Upper lobe of right lung (tissue), 1 donor: ENCODE results near the gene PPP1R1C. TPM values are rescaled to one million over a fixed set of nuclear protein-coding genes. Genes with fewer than 3 reads are reported as not detected.

Source experiments
- ATAC-seq: fragments of 200-7000 bp; cut with Tn5 transposase; one replicate; pipeline ENCODE4 v1.9.1; 2020; ENCODE audit warnings: mild to moderate bottlenecking, moderate library complexity
- DNase-seq: peaks from one replicate; pipeline ENCODE4 v3.0.0-alpha.2; 2020
- H3K27ac ChIP-seq: fragments of 200-600 bp; one replicate; pipeline ENCODE4 v1.8.0; 2022
- H3K27me3 ChIP-seq: fragments of 200-600 bp; one replicate; pipeline ENCODE4 v1.8.0; 2022; ENCODE audit warnings: mild to moderate bottlenecking
- H3K36me3 ChIP-seq: fragments of 200-600 bp; one replicate; pipeline ENCODE4 v1.8.0; 2022
- H3K4me1 ChIP-seq: fragments of 200-600 bp; one replicate; pipeline ENCODE4 v1.8.0; 2022
- H3K4me3 ChIP-seq: fragments of 200-600 bp; one replicate; pipeline ENCODE4 v1.8.0; 2022; ENCODE audit warnings: mild to moderate bottlenecking
- H3K9me3 ChIP-seq: fragments of 200-600 bp; one replicate; pipeline ENCODE4 v1.8.0; 2022
- CTCF ChIP-seq: fragments of 200-600 bp; IDR thresholded peaks from one replicate; pipeline ENCODE4 v1.8.0; 2022; ENCODE audit warnings: antibody characterized with exemption
- intact Hi-C: fragments of 100-400 bp; cut with DNase I; formaldehyde crosslinking; loops from one replicate; pipeline ENCODE4 v1.11.0; 2022
- total RNA-seq: library from RNA; stranded (reverse); fragmentation: NEBNext Ultra II Directional; extraction: Animal tissue kit (Norgen Biotek cat#: 25700); gene quantifications from one replicate; pipeline ENCODE4 v1.2.1, GENCODE V29; 2021
- donor health status: DM: no; HTN: yes; CAD: no; lungs with severe emphysema.

Gene PPP1R1C
- total RNA-seq, 1 donor from 2014 or later = 5.8 TPM

- no peak overlapping the region for H3K4me3 ChIP-seq
- no peak for DNase-seq
- no peaks in the 10 kb centered on the region for H3K27me3 ChIP-seq
- no peaks in the 10 kb centered on the region for H3K9me3 ChIP-seq
- H3K27ac ChIP-seq = no peak overlapping the region
- intact Hi-C loops = no loop called here
- no peak for TF ChIP-seq CTCF
- H3K4me1 ChIP-seq = no peaks in the 10 kb centered on the region
- H3K36me3 ChIP-seq = no peaks in the 10 kb centered on the region
- ATAC-seq = peak; percentile 36
Measured at GRCh38 chr2:182062329-182062972, 76.8 kb downstream of the PPP1R1C start.

- Histone ChIP-seq H3K27me3 (no peaks in the 10 kb centered on the region), H3K9me3 (no peaks in the 10 kb centered on the region), H3K4me1 (no peaks in the 10 kb centered on the region), H3K4me3 (no peak overlapping the region), H3K36me3 (no peaks in the 10 kb centered on the region), H3K27ac (no peak overlapping the region)
- TF ChIP-seq CTCF = no peak
- no peak for DNase-seq
- intact Hi-C loops = no loop called here
- ATAC-seq = no peak
Measured at GRCh38 chr2:182064019-182064778, 78.5 kb downstream of the PPP1R1C start.

GRCh38 chr2:182066400-182067087 is 80.9 kb downstream of the PPP1R1C start:
- ATAC-seq = no peak
- Histone ChIP-seq H3K4me3 (no peak overlapping the region), H3K9me3 (no peaks in the 10 kb centered on the region), H3K27ac (no peak overlapping the region), H3K27me3 (no peaks in the 10 kb centered on the region), H3K4me1 (no peaks in the 10 kb centered on the region), H3K36me3 (no peaks in the 10 kb centered on the region)
- TF ChIP-seq CTCF = no peak
- intact Hi-C loops = no loop called here
- no peak for DNase-seq

GRCh38 chr2:182067393-182067792 is 81.7 kb downstream of the PPP1R1C start:
- Histone ChIP-seq H3K9me3 (no peaks in the 10 kb centered on the region), H3K36me3 (no peaks in the 10 kb centered on the region), H3K4me3 (no peak overlapping the region), H3K4me1 (no peaks in the 10 kb centered on the region), H3K27me3 (no peaks in the 10 kb centered on the region), H3K27ac (no peak overlapping the region)
- ATAC-seq (no peak), DNase-seq (no peak)
- TF ChIP-seq CTCF = no peak
- intact Hi-C loops = no loop called here

- Histone ChIP-seq H3K4me1 (no peaks in the 10 kb centered on the region), H3K27ac (no peak overlapping the region), H3K9me3 (no peaks in the 10 kb centered on the region), H3K27me3 (no peaks in the 10 kb centered on the region), H3K4me3 (no peak overlapping the region), H3K36me3 (no peaks in the 10 kb centered on the region)
- intact Hi-C loops = no loop called here
- DNase-seq (no peak), ATAC-seq (no peak)
- no peak for TF ChIP-seq CTCF
Measured at GRCh38 chr2:182068811-182069210, 83.2 kb downstream of the PPP1R1C start.
